ENCODE measurements around the gene DBNDD1. TPM values are rescaled to one million over a fixed set of nuclear protein-coding genes. Genes with fewer than 3 reads are reported as not detected.
"Not testable (repeated sequence)": the region's sequence is repeated elsewhere in the genome, so short reads cannot be mapped to it uniquely, and the experiment has no call there.

DBNDD1 gene, protein sequence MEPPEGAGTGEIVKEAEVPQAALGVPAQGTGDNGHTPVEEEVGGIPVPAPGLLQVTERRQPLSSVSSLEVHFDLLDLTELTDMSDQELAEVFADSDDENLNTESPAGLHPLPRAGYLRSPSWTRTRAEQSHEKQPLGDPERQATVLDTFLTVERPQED
- total RNA-seq = 1 to 10 TPM in 1 of 2 experiments, under 1 TPM in 1; 0.82 to 1.0 TPM

DNA sequence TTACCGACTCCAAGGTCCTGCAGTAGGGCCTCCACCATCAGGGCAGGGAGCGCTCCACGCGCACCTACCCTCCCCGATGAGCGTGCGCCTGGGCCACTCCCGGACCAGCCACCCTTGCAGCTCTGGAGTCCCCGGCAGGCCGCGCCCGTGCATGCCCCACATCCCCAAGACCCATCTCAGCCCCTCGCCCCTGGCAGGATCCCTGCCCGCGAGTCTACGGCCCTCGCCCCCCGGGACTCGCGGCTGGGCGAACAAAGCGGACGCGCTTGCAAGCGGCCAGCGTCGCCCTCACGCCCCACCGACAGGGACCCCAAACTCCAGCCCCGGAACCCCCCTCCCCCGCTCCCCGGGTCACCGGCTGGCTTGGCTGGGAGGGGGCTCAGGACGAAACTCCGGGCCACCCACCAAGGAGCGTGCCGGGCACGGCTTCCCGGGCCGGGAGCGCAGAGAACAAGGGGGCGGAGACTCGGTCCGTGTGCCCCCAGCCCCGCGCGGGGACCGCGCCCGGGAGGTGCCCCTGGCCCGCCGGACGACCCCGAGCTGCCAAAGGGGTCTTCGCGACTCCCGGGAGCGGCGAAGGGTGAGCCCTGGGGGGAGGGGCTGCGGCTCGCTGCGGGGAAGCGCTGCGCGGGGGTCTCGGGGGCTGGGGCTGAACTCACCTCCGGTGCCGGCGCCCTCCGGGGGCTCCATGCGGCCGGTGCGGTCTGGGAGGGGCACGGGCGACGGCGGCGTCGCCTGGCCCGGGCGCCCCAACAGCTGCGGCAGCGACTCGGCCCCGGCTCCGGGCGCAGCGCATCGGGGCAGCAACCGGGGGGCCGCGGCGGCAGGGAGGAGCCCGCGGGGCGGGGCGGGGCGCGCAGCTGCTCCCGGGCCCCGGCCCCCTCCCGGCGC, at the start of gene DBNDD1:
TSS of gene DBNDD1 (minus strand) at position 805 of the 891 bp plus-strand sequence. CDS start at position 690, 115 bp downstream.
- no peak within 1 kb of the TSS for H3K27ac Mint-ChIP-seq
- H3K4me1 Mint-ChIP-seq = peaks cover 14% of the 10 kb centered on the region
- H3K4me3 Mint-ChIP-seq = peak within 1 kb of the TSS; percentile 74
- H3K27me3 Mint-ChIP-seq = peaks cover 16% of the 10 kb centered on the region
- peaks cover 3% of the 10 kb centered on the region for H3K9me3 Mint-ChIP-seq
- DNase-seq = no peak
- H3K36me3 Mint-ChIP-seq = peaks cover 11% of the 10 kb centered on the region

- peaks cover 1% of the 10 kb centered on the region for H3K4me1 Mint-ChIP-seq
Measured at GRCh38 chr16:90061437-90061836, 42.2 kb upstream of the DBNDD1 start.

DNA sequence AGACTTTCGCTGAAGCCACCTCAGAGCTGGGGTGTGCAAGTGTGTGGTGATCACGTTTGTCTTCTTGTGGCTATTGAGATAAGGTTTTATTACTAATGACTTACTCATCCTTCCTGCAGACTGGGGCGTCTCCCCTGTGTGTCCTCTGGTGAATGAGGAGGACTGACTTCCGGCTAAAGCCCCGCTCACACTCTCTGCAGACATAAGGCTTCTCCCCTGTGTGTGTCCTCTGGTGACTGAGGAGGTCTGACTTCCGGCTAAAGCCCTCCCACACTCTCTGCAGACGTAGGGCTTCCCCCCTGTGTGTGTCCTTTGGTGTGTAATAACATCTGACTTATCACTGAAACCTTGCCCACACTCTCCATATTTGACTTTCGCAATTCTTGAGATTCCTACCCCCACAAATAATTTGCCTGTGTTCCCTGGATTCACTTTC, 38.5 kb upstream of the DBNDD1 start:
- no peak overlapping the region for H3K4me3 Mint-ChIP-seq

More at GRCh38 chr16:90061437-90061836, 42.2 kb upstream of the DBNDD1 start:
- H3K36me3 Mint-ChIP-seq = no peaks in the 10 kb centered on the region
- H3K4me3 Mint-ChIP-seq = no peak overlapping the region
- no peaks in the 10 kb centered on the region for H3K9me3 Mint-ChIP-seq
- H3K27me3 Mint-ChIP-seq = peaks cover 12% of the 10 kb centered on the region
- H3K27ac Mint-ChIP-seq = no peak overlapping the region
- DNase-seq = no peak

DNA sequence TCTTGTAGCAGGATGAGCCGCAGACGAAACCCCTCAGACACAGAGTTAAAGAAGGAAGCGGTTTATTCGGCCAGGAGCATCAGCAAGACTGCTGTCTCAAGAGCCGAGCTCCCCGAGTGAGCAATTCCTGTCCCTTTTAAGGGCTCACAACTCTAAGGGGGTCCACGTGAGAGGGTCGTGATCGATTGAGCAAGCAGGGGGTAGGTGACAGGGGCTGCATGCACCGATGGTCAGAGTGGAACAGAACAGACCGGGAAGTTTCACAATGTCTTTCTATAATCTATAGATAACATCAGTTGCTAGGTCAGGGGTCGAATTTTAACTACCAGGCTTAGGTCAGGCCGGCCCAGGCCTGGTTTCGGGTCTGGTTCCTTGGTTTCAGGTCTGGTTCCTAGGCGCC, 37.3 kb upstream of the DBNDD1 start:
- peaks cover 20% of the 10 kb centered on the region for H3K9me3 Mint-ChIP-seq
- H3K27ac Mint-ChIP-seq, H3K27me3 Mint-ChIP-seq, H3K4me1 Mint-ChIP-seq, H3K4me3 Mint-ChIP-seq, H3K36me3 Mint-ChIP-seq, DNase-seq: not testable (repeated sequence)

More for the DNA sequence above, 38.5 kb upstream of the DBNDD1 start:
- Mint-ChIP-seq H3K27ac (no peak overlapping the region), H3K9me3 (peaks cover 20% of the 10 kb centered on the region), H3K4me1 (peaks cover 1% of the 10 kb centered on the region), H3K36me3 (no peaks in the 10 kb centered on the region), H3K27me3 (no peaks in the 10 kb centered on the region)
- DNase-seq = no peak

DNA sequence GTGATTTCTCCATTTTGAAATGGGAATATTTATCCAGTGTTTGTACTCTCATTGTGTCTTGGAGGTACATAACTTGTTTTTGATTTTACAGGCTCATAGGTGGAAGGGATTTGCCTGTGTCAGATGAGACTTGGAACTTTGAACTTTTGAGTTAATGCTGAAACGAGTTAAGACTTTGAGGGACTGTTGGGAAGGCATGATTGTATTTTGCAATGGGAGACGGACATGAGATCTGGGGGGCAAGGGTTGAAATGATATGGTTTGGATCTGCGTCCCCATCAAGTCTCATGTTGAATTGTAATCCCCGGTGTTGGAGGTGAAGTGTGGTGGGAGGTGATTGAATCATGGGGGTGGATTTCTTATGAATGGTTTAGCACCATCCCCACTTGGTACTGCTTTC, 36.1 kb upstream of the DBNDD1 start:
- Mint-ChIP-seq H3K27me3 (no peaks in the 10 kb centered on the region), H3K36me3 (no peaks in the 10 kb centered on the region), H3K4me3 (no peak overlapping the region), H3K4me1 (peaks cover 1% of the 10 kb centered on the region), H3K9me3 (peaks cover 20% of the 10 kb centered on the region), H3K27ac (no peak overlapping the region)
- DNase-seq = no peak

- Mint-ChIP-seq H3K4me3 (no peak overlapping the region), H3K27me3 (no peaks in the 10 kb centered on the region), H3K4me1 (peaks cover 1% of the 10 kb centered on the region), H3K27ac (no peak overlapping the region), H3K9me3 (peaks cover 20% of the 10 kb centered on the region), H3K36me3 (no peaks in the 10 kb centered on the region)
- DNase-seq = no peak
Measured at GRCh38 chr16:90054554-90054953, 35.3 kb upstream of the DBNDD1 start.

GRCh38 chr16:90053902-90054500, 34.7 kb upstream of the DBNDD1 start:
- Mint-ChIP-seq H3K27ac (no peak overlapping the region), H3K4me1 (peaks cover 1% of the 10 kb centered on the region), H3K36me3 (no peaks in the 10 kb centered on the region), H3K9me3 (peaks cover 20% of the 10 kb centered on the region), H3K4me3 (no peak overlapping the region), H3K27me3 (peaks cover 4% of the 10 kb centered on the region)
- no peak for DNase-seq

DNA sequence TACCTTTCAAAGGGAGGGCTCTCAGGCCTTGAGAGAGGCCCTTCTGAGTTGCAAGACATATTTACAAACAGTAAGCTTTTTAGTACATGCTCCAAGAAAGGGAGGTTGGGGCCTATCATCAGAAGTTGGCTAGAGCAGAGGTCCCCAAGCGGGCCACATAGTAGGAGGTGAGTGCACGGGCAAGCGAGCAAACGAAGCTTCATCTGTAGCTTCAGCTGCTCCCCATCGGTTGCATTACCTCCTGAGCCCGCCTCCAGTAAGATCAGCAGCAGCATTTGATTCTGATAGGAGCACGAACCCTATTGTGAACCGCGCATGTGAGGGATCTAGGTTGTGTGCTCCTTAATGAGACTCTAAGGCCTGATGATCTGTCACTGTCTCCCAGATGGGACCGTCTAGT, 31.7 kb upstream of the DBNDD1 start:
- no peak overlapping the region for H3K27ac Mint-ChIP-seq
- DNase-seq = no peak
- H3K4me3 Mint-ChIP-seq = no peak overlapping the region
- peaks cover 19% of the 10 kb centered on the region for H3K27me3 Mint-ChIP-seq
- peaks cover 3% of the 10 kb centered on the region for H3K4me1 Mint-ChIP-seq
- no peaks in the 10 kb centered on the region for H3K36me3 Mint-ChIP-seq
- H3K9me3 Mint-ChIP-seq = peaks cover 20% of the 10 kb centered on the region

DNA sequence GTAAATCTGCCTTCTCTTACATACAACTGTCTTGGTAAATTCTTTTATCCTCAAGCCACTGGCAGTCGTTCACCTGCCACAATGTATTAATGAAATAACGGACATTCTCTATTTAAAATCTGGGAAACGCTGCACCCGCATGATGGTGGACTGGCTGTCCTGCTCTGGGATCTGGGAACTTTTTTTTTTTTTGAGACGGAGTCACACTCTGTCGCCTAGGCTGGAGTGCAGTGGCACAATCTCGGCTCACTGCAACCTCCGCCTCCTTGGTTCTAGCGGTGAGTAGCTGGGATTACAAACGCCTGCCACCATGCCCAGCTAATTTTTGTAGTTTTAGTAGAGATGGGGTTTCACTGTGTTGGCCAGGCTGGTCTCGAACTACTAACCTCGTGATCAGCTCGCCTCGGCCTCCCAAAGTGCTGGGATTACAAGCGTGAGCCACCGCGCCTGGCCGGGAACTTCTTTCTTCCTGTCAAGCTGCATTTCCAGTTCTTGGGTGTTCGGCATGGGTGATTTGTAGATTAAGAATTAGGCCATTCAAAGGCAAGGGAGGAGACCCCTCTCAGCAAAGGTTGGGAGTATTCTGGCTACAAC, 29.6 kb upstream of the DBNDD1 start:
- H3K4me3 Mint-ChIP-seq = no peak overlapping the region
- no peaks in the 10 kb centered on the region for H3K36me3 Mint-ChIP-seq
- H3K4me1 Mint-ChIP-seq = peaks cover 3% of the 10 kb centered on the region
- DNase-seq = no peak
- H3K9me3 Mint-ChIP-seq = peaks cover 7% of the 10 kb centered on the region
- H3K27ac Mint-ChIP-seq = no peak overlapping the region
- peaks cover 24% of the 10 kb centered on the region for H3K27me3 Mint-ChIP-seq

GRCh38 chr16:90048347-90048722, 29.1 kb upstream of the DBNDD1 start:
- Mint-ChIP-seq H3K4me1 (peaks cover 3% of the 10 kb centered on the region), H3K27me3 (peaks cover 24% of the 10 kb centered on the region), H3K9me3 (peaks cover 4% of the 10 kb centered on the region), H3K36me3 (no peaks in the 10 kb centered on the region), H3K4me3 (peak overlapping the region; percentile 9), H3K27ac (no peak overlapping the region)
- DNase-seq = no peak

GRCh38 chr16:90047714-90048346, 28.6 kb upstream of the DBNDD1 start:
- Mint-ChIP-seq H3K27ac (no peak overlapping the region), H3K4me1 (peaks cover 3% of the 10 kb centered on the region), H3K9me3 (no peaks in the 10 kb centered on the region), H3K36me3 (peaks cover under 1% of the 10 kb centered on the region), H3K4me3 (peak overlapping the region; percentile 9), H3K27me3 (peaks cover 24% of the 10 kb centered on the region)
- no peak for DNase-seq

DNA sequence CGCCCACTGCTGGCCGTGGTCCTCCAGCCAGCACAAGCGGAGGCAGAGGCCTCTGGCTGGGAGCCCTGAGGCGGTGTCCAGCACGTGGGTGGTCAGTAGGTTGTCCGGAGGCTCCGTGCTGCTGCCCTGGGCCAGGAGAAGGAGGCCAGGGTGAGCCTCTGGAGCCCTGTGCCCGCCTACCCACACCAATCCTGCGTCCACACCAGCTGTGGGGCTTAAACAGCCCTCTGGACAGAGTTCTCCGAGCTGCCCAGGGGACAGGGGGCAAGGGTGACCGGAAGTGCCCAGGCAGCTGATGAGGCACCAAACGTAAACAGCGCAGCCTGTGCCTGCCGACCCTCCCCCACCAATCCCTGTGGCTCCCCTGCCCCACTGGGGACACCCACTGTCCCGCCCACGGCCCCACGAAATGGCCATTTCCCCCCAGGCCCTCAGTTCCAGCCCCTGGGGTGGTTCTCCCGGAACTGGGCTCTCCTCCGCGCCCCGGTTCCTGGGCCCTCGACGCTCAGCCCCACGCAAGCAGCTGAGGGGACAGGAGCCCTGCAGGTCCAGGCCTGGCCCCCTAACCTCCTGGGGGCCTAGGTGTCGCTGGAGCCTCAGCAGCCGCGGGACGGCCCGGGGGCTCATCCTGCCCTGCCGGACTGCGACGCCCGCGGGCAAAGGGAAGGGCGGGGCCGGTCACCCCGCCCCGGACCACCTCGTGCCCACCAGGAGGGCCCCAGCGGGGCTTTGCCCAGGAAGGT, 27.9 kb upstream of the DBNDD1 start:
- Mint-ChIP-seq H3K36me3 (peaks cover 1% of the 10 kb centered on the region), H3K4me3 (no peak overlapping the region), H3K27ac (no peak overlapping the region), H3K27me3 (peaks cover 24% of the 10 kb centered on the region), H3K9me3 (no peaks in the 10 kb centered on the region), H3K4me1 (peaks cover 3% of the 10 kb centered on the region)
- DNase-seq = no peak

GRCh38 chr16:90046122-90046970, 27.1 kb upstream of the DBNDD1 start:
- H3K9me3 Mint-ChIP-seq = no peaks in the 10 kb centered on the region
- H3K27me3 Mint-ChIP-seq = peaks cover 24% of the 10 kb centered on the region
- H3K4me3 Mint-ChIP-seq = no peak overlapping the region
- DNase-seq = no peak
- H3K36me3 Mint-ChIP-seq = peaks cover 1% of the 10 kb centered on the region
- peaks cover 3% of the 10 kb centered on the region for H3K4me1 Mint-ChIP-seq
- H3K27ac Mint-ChIP-seq = no peak overlapping the region
